Mucosa of descending colon (tissue), 3 donors: ENCODE measurements around the gene TYW3. TPM values are rescaled to one million over a fixed set of nuclear protein-coding genes. Genes with fewer than 3 reads are reported as not detected.

Experiments used
- ATAC-seq: fragments of 200-7000 bp; cut with Tn5 transposase; one replicate; pipeline ENCODE4 v1.9.1; 2020; ENCODE audit warnings: mild to moderate bottlenecking, moderate library complexity
- DNase-seq, 3 donors: peaks; one replicate each; pipeline ENCODE4 v3.0.0-alpha.2; 2020
- H3K36me3 ChIP-seq: fragments of 200-600 bp; one replicate; pipeline ENCODE4 v1.8.0; 2021; ENCODE audit warnings: low read depth, mild to moderate bottlenecking
- H3K4me1 ChIP-seq: fragments of 200-600 bp; one replicate; pipeline ENCODE4 v1.8.0; 2021; ENCODE audit warnings: low read depth, mild to moderate bottlenecking
- H3K4me3 ChIP-seq: fragments of 200-600 bp; one replicate; pipeline ENCODE4 v1.8.0; 2021; ENCODE audit warnings: mild to moderate bottlenecking
- H3K9me3 ChIP-seq: fragments of 200-600 bp; one replicate; pipeline ENCODE4 v1.8.0; 2021; ENCODE audit warnings: mild to moderate bottlenecking
- intact Hi-C, 2 donors: fragments of 100-400 bp; cut with DNase I in 1 of 2; cut with micrococcal nuclease in 1 of 2; formaldehyde crosslinking; loops; one replicate each; pipeline versions ENCODE4 v1.11.0 to v1.11.1; 2022; cut with DNase I, micrococcal nuclease
- total RNA-seq, 3 donors: library from RNA; stranded (reverse); fragmentation: NEBNext Ultra II Directional in 2 of 3; extraction: Animal tissue kit (Norgen Biotek cat#: 25700) in 2 of 3; gene quantifications; one replicate each; pipeline versions ENCODE4 v1.2.1 to v1.2.4, GENCODE V29; 2021 to 2023
- TF ChIP-seq, protein P1 (sequence below): fragments of 200-600 bp; IDR thresholded peaks from one replicate; pipeline ENCODE4 v1.8.0; 2022; ENCODE audit warnings: antibody characterized with exemption, mild to moderate bottlenecking
- donor health status: DM: no; HTN: no; CAD: no; lungs with moderate emphysema.
- donor health status: DM: no; HTN: no; CAD: no.
- donor health status: DM: no; HTN: yes; CAD: no.

The TYW3 gene
- total RNA-seq, 3 donors from 2014 or later: 8.3 to 24.0 (median 12.8) TPM

DNA sequence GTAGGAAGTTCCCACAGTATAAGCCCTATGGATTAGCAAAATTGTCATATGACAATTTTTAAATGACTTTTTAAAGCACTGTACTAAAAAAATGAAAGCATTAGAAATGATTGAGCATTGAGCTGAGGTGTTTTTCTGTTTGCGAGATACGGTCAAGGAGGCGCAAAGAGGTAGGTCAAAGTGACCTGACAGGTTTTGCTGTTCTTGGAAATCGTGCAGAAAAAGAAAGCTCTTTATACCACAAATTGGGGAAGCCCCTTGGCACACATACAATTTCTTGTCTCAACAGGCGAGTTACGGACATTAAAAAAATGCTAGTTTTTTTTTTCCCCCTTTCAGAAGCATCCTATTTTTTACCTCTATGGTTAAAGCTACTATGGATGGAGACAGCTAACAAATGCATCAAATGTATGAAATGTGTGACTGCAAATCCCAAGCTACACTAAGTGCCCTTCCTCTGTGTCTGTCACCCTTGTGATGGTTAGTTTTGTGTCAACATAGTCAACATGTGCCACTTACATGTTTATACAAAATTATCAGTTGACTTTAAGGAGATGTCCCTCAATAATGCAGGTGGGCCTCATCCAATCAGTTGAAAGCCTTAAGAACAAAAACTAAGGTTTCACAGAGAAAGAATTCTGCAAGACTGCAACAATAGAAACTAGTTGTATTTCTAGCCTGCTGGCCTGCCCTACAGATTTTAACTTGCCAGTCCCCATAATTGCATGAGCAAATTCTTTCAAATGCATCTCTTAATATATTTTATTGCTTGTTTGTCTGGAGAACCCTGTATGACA is 29.4 kb upstream of the TYW3 start:
- H3K4me1 ChIP-seq: no peaks in the 10 kb centered on the region
- TF ChIP-seq, protein P1, sequence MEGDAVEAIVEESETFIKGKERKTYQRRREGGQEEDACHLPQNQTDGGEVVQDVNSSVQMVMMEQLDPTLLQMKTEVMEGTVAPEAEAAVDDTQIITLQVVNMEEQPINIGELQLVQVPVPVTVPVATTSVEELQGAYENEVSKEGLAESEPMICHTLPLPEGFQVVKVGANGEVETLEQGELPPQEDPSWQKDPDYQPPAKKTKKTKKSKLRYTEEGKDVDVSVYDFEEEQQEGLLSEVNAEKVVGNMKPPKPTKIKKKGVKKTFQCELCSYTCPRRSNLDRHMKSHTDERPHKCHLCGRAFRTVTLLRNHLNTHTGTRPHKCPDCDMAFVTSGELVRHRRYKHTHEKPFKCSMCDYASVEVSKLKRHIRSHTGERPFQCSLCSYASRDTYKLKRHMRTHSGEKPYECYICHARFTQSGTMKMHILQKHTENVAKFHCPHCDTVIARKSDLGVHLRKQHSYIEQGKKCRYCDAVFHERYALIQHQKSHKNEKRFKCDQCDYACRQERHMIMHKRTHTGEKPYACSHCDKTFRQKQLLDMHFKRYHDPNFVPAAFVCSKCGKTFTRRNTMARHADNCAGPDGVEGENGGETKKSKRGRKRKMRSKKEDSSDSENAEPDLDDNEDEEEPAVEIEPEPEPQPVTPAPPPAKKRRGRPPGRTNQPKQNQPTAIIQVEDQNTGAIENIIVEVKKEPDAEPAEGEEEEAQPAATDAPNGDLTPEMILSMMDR: no peak
- no peaks in the 10 kb centered on the region for H3K9me3 ChIP-seq
- DNase-seq (no peak), ATAC-seq (no peak)
- peaks cover 4% of the 10 kb centered on the region for H3K36me3 ChIP-seq
- H3K4me3 ChIP-seq: no peak overlapping the region
- intact Hi-C loops: no loop called here

DNA sequence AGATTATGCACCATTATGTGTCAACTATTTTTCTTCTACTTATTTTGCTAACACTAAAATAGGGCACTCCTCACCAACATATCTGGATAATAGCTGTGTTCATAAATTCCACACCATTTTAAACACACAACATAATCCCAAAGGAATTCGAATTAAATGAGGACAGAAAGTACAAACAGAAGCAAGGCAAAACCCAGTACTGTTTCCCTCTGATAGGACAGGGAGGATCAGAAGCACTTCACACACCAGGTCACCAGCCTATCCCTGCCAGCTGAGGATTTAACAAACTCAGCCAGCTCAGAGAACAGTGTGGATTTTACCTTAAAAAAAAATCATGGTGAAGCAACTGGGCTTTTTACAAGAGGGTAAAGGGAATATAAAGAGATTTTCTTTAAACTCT is 20.1 kb upstream of the TYW3 start:
- no peak overlapping the region for H3K4me3 ChIP-seq
- H3K9me3 ChIP-seq: no peaks in the 10 kb centered on the region
- DNase-seq: no peak
- no peaks in the 10 kb centered on the region for H3K4me1 ChIP-seq
- TF ChIP-seq, protein P1: no peak
- no peaks in the 10 kb centered on the region for H3K36me3 ChIP-seq
- ATAC-seq: no peak
- intact Hi-C loops: no loop called here

DNA sequence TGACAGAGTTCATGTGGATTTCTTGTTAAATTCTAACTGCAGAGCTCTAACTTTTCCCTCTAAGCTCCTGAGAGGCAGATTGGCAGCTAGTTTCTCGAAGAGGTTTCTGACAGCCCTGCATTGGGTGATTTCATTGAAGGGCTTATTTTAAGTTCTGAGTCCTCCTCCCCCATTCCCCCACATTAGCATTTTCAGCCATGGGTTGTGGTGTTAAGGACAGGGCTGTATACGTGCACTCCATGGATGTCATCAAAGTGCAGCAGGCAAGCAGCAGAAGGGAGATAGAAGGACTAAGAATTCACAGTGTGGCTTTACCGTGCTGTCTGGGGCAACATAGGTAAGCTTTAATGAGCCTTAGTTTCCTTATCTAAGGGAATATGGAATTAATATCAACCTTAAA is 19.1 kb upstream of the TYW3 start:
- Histone ChIP-seq H3K4me3 (no peak overlapping the region), H3K9me3 (no peaks in the 10 kb centered on the region), H3K4me1 (no peaks in the 10 kb centered on the region), H3K36me3 (no peaks in the 10 kb centered on the region)
- TF ChIP-seq, protein P1: no peak
- DNase-seq (no peak), ATAC-seq (no peak)
- intact Hi-C loops: no loop called here

DNA sequence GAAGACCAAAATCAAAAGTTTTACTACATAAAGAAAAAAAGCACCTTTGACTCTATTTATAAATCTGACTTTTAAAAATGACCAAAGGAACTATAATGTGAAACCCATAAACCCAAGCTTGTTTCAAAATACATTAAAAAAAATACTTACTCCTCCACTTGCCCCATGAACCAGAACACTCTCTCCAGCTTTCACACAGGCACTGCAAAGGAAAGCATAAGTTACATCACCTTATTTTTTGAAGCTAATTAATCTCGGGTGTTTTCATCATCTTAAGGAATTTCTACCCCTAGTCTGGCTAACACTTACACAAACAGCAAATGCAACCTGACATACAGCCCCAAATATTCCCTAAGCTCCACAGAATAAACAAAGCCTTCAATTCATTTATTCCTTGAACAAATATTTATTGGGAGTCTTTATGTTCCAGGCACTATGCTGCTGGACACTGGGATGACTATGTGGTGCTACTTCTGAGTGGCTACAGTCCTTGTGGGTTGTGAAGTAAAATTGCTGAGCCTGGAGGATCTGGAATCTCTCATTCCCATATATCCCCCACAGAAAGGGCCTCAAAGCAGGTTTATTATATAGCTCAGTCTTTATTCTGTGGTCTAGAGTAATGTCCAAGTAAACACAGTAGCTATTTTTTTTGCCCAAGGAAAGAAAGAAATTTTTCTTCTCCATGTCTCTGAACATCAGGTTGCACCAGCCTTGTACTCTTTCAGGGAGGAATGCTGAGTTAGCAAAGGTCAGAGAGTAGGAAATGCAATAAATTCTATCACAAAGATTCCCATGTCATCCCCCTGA is 18.3 kb upstream of the TYW3 start:
- no peak for ATAC-seq
- intact Hi-C loops: no loop called here
- no peak overlapping the region for H3K4me3 ChIP-seq
- no peaks in the 10 kb centered on the region for H3K9me3 ChIP-seq
- TF ChIP-seq, protein P1: no peak
- no peak for DNase-seq
- no peaks in the 10 kb centered on the region for H3K36me3 ChIP-seq
- no peaks in the 10 kb centered on the region for H3K4me1 ChIP-seq

DNA sequence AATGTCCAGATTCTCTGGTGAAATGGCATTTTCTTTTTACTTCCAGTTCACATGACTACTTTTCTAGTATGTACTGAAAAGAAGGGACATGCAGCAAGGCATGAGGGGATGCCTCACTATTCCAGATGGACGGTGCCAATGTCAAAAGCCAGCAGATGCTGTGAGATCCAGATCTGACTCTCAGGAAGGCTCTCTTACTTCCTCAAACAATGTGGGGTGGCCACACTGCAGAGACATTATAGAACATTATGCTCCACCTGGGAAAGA is 17.8 kb upstream of the TYW3 start:
- TF ChIP-seq, protein P1: no peak
- Histone ChIP-seq H3K4me3 (no peak overlapping the region), H3K36me3 (no peaks in the 10 kb centered on the region), H3K4me1 (no peaks in the 10 kb centered on the region), H3K9me3 (no peaks in the 10 kb centered on the region)
- ATAC-seq (no peak), DNase-seq (no peak)
- intact Hi-C loops: no loop called here
